Measurements from ENCODE around the gene TSC22D4.

- TF ChIP-seq ZNF274 (IDR thresholded peaks at IDR 0.05; ENCODE audit: low read depth, low read length) (no peak), SUZ12 (IDR thresholded peaks at IDR 0.05; ENCODE audit: extremely low read depth, insufficient read depth, insufficient read length) (no peak), YY1 (IDR thresholded peaks at IDR 0.05; ENCODE audit: insufficient read depth, insufficient read length) (no peak)
These were observed 22.0 kb downstream of the TSC22D4 start for GRCh38 chr7:100457033-100457432.
